ENCODE data around the gene RFPL1. TPM values are rescaled to one million over a fixed set of nuclear protein-coding genes. Genes with fewer than 3 reads are reported as not detected.

RFPL1 gene
- total and polyA plus RNA-seq, 2 of the 13 experiments (the other 11 are each of a cell fraction or from before 2014, with no cell fraction given) = not detected

DNA sequence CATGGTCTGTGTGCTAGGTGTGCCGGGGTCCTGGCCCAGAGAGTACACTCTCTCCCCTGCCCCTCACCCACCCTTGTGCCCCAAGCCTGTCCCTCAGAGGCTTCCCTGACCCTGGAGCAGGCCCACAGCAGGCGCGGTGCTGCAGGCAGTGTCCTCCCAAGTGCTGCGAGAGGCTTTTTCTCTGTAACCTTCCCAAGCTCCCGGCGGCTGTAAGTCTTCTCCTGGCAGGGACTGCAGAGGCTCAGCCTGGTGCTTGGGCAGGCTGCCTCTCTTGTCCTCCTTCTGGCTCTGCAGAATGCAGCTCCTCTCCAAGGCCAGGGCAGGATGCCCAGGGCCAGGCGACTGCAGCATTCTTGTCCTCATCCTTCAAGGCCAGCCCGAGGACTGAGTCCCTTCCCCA, 15.9 kb downstream of the RFPL1 start:
- H3K36me3 ChIP-seq (replicated peaks in 1 of 2; ENCODE audit: control insufficient read depth in 1 of 2, insufficient read depth in 2 of 2, low read length in 2 of 2) = no peaks in the 10 kb centered on the region
- peaks cover 2 to 10% of the 10 kb centered on the region in 2 experiments; a peak in 3 of 5 replicates for H3K27me3 ChIP-seq (ENCODE audit: control insufficient read depth in 1 of 2, insufficient read depth in 2 of 2, low read length in 2 of 2)
- FAIRE-seq = no peak
- TF ChIP-seq ZNF891 (CRISPR knock-in tag; IDR thresholded peaks at IDR 0.05) (no peak), CCAR2 (optimal IDR thresholded peaks at IDR 0.05; ENCODE audit: low read depth, low read length) (no peak), SRSF1 (optimal IDR thresholded peaks at IDR 0.05; ENCODE audit: low read depth, low read length) (no peak), U2AF2 (IDR thresholded peaks at IDR 0.05; ENCODE audit: low read depth, low read length) (no peak), ZNF460 (CRISPR knock-in tag; IDR thresholded peaks at IDR 0.05; ENCODE audit: borderline replicate concordance) (no peak), NFIB (CRISPR knock-in tag; IDR thresholded peaks at IDR 0.05; ENCODE audit: borderline replicate concordance) (no peak), HNRNPUL1 (IDR thresholded peaks at IDR 0.05; ENCODE audit: low read depth, low read length) (no peak), HCFC1 (IDR thresholded peaks at IDR 0.05; ENCODE audit: low read depth, low read length) (no peak), KDM6A (CRISPR knock-in tag; IDR thresholded peaks at IDR 0.05; ENCODE audit: low read depth) (no peak), ZNF225 (CRISPR knock-in tag; IDR thresholded peaks at IDR 0.05) (no peak), ZBTB42 (CRISPR knock-in tag; IDR thresholded peaks at IDR 0.05) (no peak), ZNF354B (CRISPR knock-in tag; IDR thresholded peaks at IDR 0.05) (no peak), SNRNP70 (IDR thresholded peaks at IDR 0.05; ENCODE audit: low read depth, low read length) (no peak)
- TF ChIP-seq, protein P1, sequence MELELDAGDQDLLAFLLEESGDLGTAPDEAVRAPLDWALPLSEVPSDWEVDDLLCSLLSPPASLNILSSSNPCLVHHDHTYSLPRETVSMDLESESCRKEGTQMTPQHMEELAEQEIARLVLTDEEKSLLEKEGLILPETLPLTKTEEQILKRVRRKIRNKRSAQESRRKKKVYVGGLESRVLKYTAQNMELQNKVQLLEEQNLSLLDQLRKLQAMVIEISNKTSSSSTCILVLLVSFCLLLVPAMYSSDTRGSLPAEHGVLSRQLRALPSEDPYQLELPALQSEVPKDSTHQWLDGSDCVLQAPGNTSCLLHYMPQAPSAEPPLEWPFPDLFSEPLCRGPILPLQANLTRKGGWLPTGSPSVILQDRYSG (CRISPR knock-in tag; IDR thresholded peaks at IDR 0.05) = no peak
- TF ChIP-seq, protein P2, sequence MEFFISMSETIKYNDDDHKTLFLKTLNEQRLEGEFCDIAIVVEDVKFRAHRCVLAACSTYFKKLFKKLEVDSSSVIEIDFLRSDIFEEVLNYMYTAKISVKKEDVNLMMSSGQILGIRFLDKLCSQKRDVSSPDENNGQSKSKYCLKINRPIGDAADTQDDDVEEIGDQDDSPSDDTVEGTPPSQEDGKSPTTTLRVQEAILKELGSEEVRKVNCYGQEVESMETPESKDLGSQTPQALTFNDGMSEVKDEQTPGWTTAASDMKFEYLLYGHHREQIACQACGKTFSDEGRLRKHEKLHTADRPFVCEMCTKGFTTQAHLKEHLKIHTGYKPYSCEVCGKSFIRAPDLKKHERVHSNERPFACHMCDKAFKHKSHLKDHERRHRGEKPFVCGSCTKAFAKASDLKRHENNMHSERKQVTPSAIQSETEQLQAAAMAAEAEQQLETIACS (CRISPR knock-in tag; IDR thresholded peaks at IDR 0.05) = no peak
- BruUV-seq (replicated peaks) = no TSS peak
- H3K27ac ChIP-seq (ENCODE audit: extremely low read length, insufficient read depth, low read length) = no peak overlapping the region
- intact Hi-C loops (cut with micrococcal nuclease; ENCODE audit: unreplicated experiment) = no loop called here
- no peak overlapping the region for H3K9ac ChIP-seq (ENCODE audit: insufficient read depth, low read depth, low read length)
- no peaks in the 10 kb centered on the region for H4K20me1 ChIP-seq (ENCODE audit: insufficient read depth, low read length)
- no peaks in the 10 kb centered on the region for H3K79me2 ChIP-seq (ENCODE audit: insufficient read depth, low read length)
- H2AFZ ChIP-seq (ENCODE audit: low read length) = no peak overlapping the region
- POLR2A ChIA-PET = no interaction called here
- in situ Hi-C loops (cut with HindIII; ENCODE audit: extremely low pct_ligation_motif_present, low pct_unique_long_range_greater_than_20kb) = no loop called here
- peak; percentile 24; the same call in 1 of the 3 replicates for ATAC-seq
- 3% methylated on average over 5 of the region's 8 CpGs for WGBS (ENCODE audit: low lambda C conversion rate)
- no peaks in the 10 kb centered on the region for H3K9me3 ChIP-seq (ENCODE audit: low read length)
- CTCF ChIA-PET (ENCODE audit: low intra/inter-chr PET ratio, low total read pairs) = no interaction called here
- H3K4me3 ChIP-seq (replicated peaks in 1 of 3; ENCODE audit: insufficient read depth in 1 of 3, low read depth in 2 of 3, low read length in 3 of 3) = no peak overlapping the region
- H3K4me2 ChIP-seq (ENCODE audit: low read depth, low read length) = no peak overlapping the region
- DNase-seq (ENCODE audit: low spot score) = no peak
- no peaks in the 10 kb centered on the region for H3K4me1 ChIP-seq (ENCODE audit: insufficient read depth, low read length)
